ENCODE results near the gene OLFML1.

Gene OLFML1

DNA sequence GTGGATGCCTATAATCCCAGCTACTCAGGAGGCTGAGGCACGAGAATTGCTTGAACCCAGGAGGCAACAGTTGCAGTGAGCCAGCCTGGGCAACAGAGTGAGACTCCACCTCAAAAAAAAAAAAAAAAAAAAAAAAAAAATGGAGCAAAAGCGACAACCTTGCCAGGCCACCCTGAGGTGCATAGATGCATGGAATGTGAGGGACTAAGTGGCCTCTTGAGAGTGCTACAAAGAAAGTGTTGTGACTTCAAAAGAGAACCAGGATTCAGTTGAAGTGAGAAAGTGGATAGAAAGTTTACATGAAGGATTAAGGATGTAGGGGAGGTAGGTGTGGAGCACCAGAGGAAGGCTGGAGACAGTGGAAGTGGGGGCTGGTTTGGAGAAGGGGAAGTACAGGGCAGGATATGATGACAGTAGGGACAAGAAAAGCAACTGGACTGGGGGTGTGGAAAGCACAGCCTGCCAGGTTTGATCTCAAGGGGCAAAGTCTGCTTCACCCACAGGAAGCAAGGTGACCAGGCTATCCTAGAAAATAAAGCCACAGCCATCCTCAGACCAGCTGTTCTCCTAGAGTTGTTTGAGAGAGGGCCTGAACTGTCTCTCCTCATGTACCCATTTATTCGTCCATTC is 36.0 kb upstream of the OLFML1 start:
- H3K36me3 ChIP-seq (ENCODE audit: control insufficient read depth, insufficient read depth, low read length), result no peaks in the 10 kb centered on the region
- H3K9me3 ChIP-seq (ENCODE audit: control insufficient read depth, low read length), result no peaks in the 10 kb centered on the region
- H3K4me1 ChIP-seq (ENCODE audit: control insufficient read depth, insufficient read depth, low read length), result peaks cover 21% of the 10 kb centered on the region
- no peaks in the 10 kb centered on the region for H3K27me3 ChIP-seq (ENCODE audit: control insufficient read depth, insufficient read depth, low read length, poor library complexity, severe bottlenecking)
- no peak overlapping the region for H3K4me3 ChIP-seq (ENCODE audit: insufficient read depth, low read depth, low read length)
- WGBS, 2 experiments, result 89 to 96% methylated on average over 3 of the region's 3 CpGs
- H3K27ac ChIP-seq (ENCODE audit: insufficient read depth, low read depth, low read length, poor library complexity, severe bottlenecking), result no peak overlapping the region

DNA sequence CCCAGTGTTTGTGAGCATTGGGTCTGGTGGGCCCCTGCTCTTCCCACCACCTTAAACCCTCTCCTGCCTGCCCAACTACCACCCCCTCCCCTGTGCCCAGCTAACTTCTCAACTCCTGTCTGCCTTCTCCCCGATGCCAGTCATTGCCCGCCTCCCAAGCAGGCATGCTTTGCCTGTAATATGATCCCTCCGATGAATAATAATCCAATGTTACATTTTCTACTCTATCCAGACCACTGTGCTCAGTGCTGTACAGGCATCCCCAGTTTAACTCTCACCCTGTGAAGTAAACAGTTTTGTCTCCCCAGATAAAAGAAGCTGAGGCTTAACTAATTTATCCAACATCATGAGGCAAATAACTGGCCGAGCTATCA is 35.5 kb upstream of the OLFML1 start:
- Histone ChIP-seq H3K4me1 (ENCODE audit: control insufficient read depth, insufficient read depth, low read length) (peaks cover 17% of the 10 kb centered on the region), H3K4me3 (ENCODE audit: insufficient read depth, low read depth, low read length) (no peak overlapping the region), H3K27me3 (ENCODE audit: control insufficient read depth, insufficient read depth, low read length, poor library complexity, severe bottlenecking) (no peaks in the 10 kb centered on the region), H3K27ac (ENCODE audit: insufficient read depth, low read depth, low read length, poor library complexity, severe bottlenecking) (no peak overlapping the region), H3K36me3 (ENCODE audit: control insufficient read depth, insufficient read depth, low read length) (no peaks in the 10 kb centered on the region), H3K9me3 (ENCODE audit: control insufficient read depth, low read length) (no peaks in the 10 kb centered on the region)
- WGBS, 2 experiments, result 89 to 90% methylated on average over 4 of the region's 4 CpGs

DNA sequence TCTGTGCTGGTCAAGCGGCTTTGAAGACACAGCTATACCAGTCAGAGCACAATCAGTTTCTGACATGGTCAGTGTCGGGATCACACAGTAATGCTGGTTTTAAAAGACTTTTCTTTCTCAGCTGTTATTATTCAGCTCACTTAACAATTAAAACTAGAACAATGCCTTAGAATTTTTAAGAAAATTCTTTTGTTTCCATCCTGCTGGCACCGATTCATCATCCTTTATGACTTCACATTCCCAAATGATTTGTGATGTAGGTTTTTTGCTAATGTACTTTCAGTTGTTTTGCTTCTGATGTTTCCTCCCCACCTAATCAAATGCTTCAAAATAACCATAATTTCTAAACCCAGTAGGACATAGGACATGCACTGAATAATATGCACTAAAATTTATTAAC is 34.5 kb upstream of the OLFML1 start:
- WGBS, 2 experiments, result 83 to 88% methylated on average over 2 to 3 of the region's 3 CpGs
- Histone ChIP-seq H3K4me1 (ENCODE audit: control insufficient read depth, insufficient read depth, low read length) (peaks cover 12% of the 10 kb centered on the region), H3K27me3 (ENCODE audit: control insufficient read depth, insufficient read depth, low read length, poor library complexity, severe bottlenecking) (no peaks in the 10 kb centered on the region), H3K27ac (ENCODE audit: insufficient read depth, low read depth, low read length, poor library complexity, severe bottlenecking) (no peak overlapping the region), H3K4me3 (ENCODE audit: insufficient read depth, low read depth, low read length) (no peak overlapping the region), H3K36me3 (ENCODE audit: control insufficient read depth, insufficient read depth, low read length) (no peaks in the 10 kb centered on the region), H3K9me3 (ENCODE audit: control insufficient read depth, low read length) (no peaks in the 10 kb centered on the region)

DNA sequence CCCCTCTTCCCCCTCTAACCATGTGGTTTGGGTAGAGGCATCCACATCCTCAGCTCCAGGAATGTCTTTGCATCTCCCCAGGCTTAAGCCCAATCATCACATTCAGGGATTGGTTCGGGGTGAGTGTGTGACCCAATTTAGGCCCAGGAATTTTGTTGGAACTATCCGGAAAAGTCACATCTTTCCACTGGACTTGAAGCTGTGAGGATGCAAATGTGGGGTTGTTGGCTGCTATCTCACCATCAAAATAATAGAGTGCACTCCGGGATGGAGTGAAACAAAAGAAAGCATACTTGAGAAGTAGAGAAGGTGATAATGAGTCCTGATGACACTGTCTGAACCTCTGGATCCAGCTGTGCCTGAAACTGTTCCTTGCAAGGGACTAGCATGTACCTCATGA is 33.8 kb upstream of the OLFML1 start:
- no peaks in the 10 kb centered on the region for H3K27me3 ChIP-seq (ENCODE audit: control insufficient read depth, insufficient read depth, low read length, poor library complexity, severe bottlenecking)
- H3K36me3 ChIP-seq (ENCODE audit: control insufficient read depth, insufficient read depth, low read length), result no peaks in the 10 kb centered on the region
- H3K27ac ChIP-seq (ENCODE audit: insufficient read depth, low read depth, low read length, poor library complexity, severe bottlenecking), result no peak overlapping the region
- peaks cover 12% of the 10 kb centered on the region for H3K4me1 ChIP-seq (ENCODE audit: control insufficient read depth, insufficient read depth, low read length)
- H3K4me3 ChIP-seq (ENCODE audit: insufficient read depth, low read depth, low read length), result no peak overlapping the region
- no peaks in the 10 kb centered on the region for H3K9me3 ChIP-seq (ENCODE audit: control insufficient read depth, low read length)
- 82% methylated on average over 3 of the region's 3 CpGs for WGBS, 2 experiments

DNA sequence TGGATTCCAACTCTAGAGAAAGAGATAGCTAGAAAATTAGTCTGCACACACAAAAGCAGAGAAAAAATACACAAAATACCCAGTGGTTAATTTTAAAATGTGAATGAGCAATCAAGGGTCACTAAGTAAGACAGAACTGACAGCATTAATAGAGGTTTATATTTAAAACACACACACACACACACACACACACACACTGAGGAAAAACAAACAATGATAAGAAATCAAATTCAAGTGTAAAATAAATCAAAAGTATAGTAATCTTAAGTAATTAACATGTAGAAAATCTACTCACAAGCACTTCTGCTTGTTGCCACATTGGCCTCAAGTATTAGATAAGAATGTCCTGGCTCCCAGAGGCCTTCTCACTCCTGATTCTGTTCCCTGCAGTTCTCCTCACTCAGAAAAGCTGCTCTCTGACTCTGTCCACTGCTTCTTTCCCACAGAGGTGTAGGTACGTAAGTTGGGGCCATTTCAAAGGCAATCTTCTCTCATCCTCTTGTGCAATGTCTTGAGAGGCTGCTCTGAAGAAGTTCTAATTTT is 33.3 kb upstream of the OLFML1 start:
- Histone ChIP-seq H3K4me1 (ENCODE audit: control insufficient read depth, insufficient read depth, low read length) (peaks cover 12% of the 10 kb centered on the region), H3K27me3 (ENCODE audit: control insufficient read depth, insufficient read depth, low read length, poor library complexity, severe bottlenecking) (no peaks in the 10 kb centered on the region)
- WGBS, 2 experiments, result 85 to 89% methylated on average over 1 of the region's 1 CpG

DNA sequence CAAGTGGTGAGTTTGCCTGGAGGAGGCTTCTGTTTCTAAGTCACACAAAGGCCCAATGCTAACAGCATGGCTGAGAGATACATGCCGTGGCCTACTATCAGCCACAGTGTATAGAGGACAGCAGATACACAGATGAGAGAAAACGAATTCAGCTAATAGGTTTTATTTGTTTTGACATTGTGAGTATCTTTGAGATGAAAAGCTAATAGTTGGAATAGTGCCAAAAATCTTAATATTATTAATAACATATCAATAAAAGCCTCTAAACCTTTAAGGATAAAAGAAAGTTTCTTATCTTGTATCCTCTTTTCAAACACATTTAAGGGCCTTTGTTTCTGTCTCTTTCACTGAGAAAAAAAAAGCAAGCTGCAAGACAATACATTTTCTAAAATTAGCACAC is 30.5 kb upstream of the OLFML1 start:
- peaks cover 12% of the 10 kb centered on the region for H3K4me1 ChIP-seq (ENCODE audit: control insufficient read depth, insufficient read depth, low read length)
- H3K27ac ChIP-seq (ENCODE audit: insufficient read depth, low read depth, low read length, poor library complexity, severe bottlenecking), result no peak overlapping the region
- no peaks in the 10 kb centered on the region for H3K27me3 ChIP-seq (ENCODE audit: control insufficient read depth, insufficient read depth, low read length, poor library complexity, severe bottlenecking)
- H3K4me3 ChIP-seq (ENCODE audit: insufficient read depth, low read depth, low read length), result no peak overlapping the region
- H3K9me3 ChIP-seq (ENCODE audit: control insufficient read depth, low read length), result no peaks in the 10 kb centered on the region
- no peaks in the 10 kb centered on the region for H3K36me3 ChIP-seq (ENCODE audit: control insufficient read depth, insufficient read depth, low read length)
- 84 to 90% methylated on average over 2 of the region's 2 CpGs for WGBS, 2 experiments

More for the DNA sequence above, 33.3 kb upstream of the OLFML1 start:
- H3K9me3 ChIP-seq (ENCODE audit: control insufficient read depth, low read length), result no peaks in the 10 kb centered on the region
- no peak overlapping the region for H3K4me3 ChIP-seq (ENCODE audit: insufficient read depth, low read depth, low read length)
- no peaks in the 10 kb centered on the region for H3K36me3 ChIP-seq (ENCODE audit: control insufficient read depth, insufficient read depth, low read length)
- H3K27ac ChIP-seq (ENCODE audit: insufficient read depth, low read depth, low read length, poor library complexity, severe bottlenecking), result no peak overlapping the region

DNA sequence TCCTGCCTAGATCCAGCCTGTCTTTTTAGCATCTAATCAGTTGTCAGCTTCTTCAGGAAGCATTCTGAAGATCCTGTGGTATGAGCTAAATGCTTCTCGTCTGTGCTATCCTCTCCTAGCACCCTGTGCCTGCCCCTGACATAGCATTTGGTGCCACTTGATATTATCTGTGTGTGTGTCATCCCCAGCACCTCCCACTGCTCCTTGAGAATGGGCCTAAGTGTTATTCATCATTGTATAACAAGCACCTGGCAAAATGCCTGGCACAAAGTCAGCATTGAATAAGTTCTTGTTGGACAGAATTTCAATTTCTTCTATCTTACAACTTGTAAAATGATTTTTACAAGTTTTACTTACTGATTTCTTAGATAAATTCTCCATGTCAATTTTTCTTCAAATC is 28.1 kb upstream of the OLFML1 start:
- Histone ChIP-seq H3K27me3 (ENCODE audit: control insufficient read depth, insufficient read depth, low read length, poor library complexity, severe bottlenecking) (no peaks in the 10 kb centered on the region), H3K4me3 (ENCODE audit: insufficient read depth, low read depth, low read length) (no peak overlapping the region), H3K36me3 (ENCODE audit: control insufficient read depth, insufficient read depth, low read length) (no peaks in the 10 kb centered on the region), H3K27ac (ENCODE audit: insufficient read depth, low read depth, low read length, poor library complexity, severe bottlenecking) (no peak overlapping the region), H3K4me1 (ENCODE audit: control insufficient read depth, insufficient read depth, low read length) (no peaks in the 10 kb centered on the region), H3K9me3 (ENCODE audit: control insufficient read depth, low read length) (no peaks in the 10 kb centered on the region)
- 82 to 91% methylated on average over 1 of the region's 1 CpG for WGBS, 2 experiments

DNA sequence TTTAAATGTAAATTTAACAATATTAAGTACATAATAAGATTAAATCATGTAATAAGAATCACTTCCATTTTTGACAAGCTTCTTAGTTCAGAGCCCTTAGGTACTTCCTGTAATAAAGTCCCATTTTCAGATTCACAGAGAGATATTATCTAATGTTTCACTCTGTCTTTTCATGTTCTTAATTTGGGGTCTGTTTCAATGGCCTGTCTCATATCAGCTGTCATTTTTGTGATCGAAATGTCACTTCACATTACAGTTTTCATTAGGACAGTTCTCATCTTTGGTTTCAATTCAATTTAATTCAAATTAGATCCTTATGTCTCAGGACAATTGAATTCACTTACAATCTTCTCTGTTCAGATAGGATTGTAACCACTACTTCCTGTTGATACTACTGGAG is 22.6 kb upstream of the OLFML1 start:
- no peaks in the 10 kb centered on the region for H3K4me1 ChIP-seq (ENCODE audit: control insufficient read depth, insufficient read depth, low read length)
- no peaks in the 10 kb centered on the region for H3K9me3 ChIP-seq (ENCODE audit: control insufficient read depth, low read length)
- no peaks in the 10 kb centered on the region for H3K27me3 ChIP-seq (ENCODE audit: control insufficient read depth, insufficient read depth, low read length, poor library complexity, severe bottlenecking)
- no peak overlapping the region for H3K4me3 ChIP-seq (ENCODE audit: insufficient read depth, low read depth, low read length)
- 88 to 91% methylated on average over 1 of the region's 1 CpG for WGBS, 2 experiments
- no peaks in the 10 kb centered on the region for H3K36me3 ChIP-seq (ENCODE audit: control insufficient read depth, insufficient read depth, low read length)
- no peak overlapping the region for H3K27ac ChIP-seq (ENCODE audit: insufficient read depth, low read depth, low read length, poor library complexity, severe bottlenecking)

DNA sequence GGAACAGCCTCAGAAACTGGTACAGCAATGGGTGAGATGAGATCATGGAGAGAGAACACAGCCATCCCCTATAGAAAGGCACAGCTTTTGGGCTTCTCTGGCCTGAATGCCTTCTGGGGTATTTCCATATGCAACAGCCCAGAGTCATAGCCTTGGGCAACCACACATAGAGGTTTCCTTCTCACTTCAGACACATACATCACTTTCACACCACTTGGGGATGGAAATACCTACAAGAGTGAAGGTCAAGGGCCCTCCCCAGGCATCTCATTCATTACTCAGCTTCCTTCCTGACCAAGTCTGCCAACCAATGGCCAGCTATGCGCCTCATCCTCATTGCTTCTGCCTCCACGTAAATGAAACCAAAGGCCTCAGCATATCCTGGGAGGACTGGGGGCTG is 17.7 kb upstream of the OLFML1 start:
- Histone ChIP-seq H3K4me3 (ENCODE audit: insufficient read depth, low read depth, low read length) (no peak overlapping the region), H3K36me3 (ENCODE audit: control insufficient read depth, insufficient read depth, low read length) (no peaks in the 10 kb centered on the region), H3K27ac (ENCODE audit: insufficient read depth, low read depth, low read length, poor library complexity, severe bottlenecking) (no peak overlapping the region), H3K9me3 (ENCODE audit: control insufficient read depth, low read length) (no peaks in the 10 kb centered on the region), H3K27me3 (ENCODE audit: control insufficient read depth, insufficient read depth, low read length, poor library complexity, severe bottlenecking) (no peaks in the 10 kb centered on the region), H3K4me1 (ENCODE audit: control insufficient read depth, insufficient read depth, low read length) (no peaks in the 10 kb centered on the region)
- WGBS, 2 experiments, result 92 to 94% methylated on average over 2 of the region's 2 CpGs

DNA sequence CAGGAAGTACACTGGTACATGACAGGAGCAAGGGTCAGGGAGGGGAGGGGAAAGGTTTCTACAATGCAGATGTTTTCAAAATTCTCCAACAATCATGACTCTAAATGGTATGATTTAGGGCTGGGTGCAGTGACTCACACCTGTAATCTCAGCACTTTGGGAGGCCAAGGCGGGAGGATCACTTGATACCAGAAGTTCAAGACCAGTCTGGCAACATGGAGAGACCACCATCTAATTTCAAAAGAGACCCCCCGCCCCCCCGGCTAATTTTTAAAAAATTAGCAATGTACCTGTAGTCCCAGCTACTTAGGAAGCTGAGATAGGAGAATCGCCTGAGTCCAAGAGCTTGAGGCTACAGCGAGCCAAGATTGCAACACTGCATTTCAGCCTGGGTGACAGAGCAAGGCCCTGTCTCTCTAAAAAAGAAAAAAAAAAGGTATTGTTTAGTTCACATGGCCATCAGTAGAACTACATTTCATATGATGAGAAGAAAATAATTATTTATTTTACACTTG is 15.9 kb upstream of the OLFML1 start:
- Histone ChIP-seq H3K4me1 (ENCODE audit: control insufficient read depth, insufficient read depth, low read length) (no peaks in the 10 kb centered on the region), H3K27ac (ENCODE audit: insufficient read depth, low read depth, low read length, poor library complexity, severe bottlenecking) (no peak overlapping the region), H3K36me3 (ENCODE audit: control insufficient read depth, insufficient read depth, low read length) (no peaks in the 10 kb centered on the region), H3K9me3 (ENCODE audit: control insufficient read depth, low read length) (no peaks in the 10 kb centered on the region), H3K4me3 (ENCODE audit: insufficient read depth, low read depth, low read length) (no peak overlapping the region), H3K27me3 (ENCODE audit: control insufficient read depth, insufficient read depth, low read length, poor library complexity, severe bottlenecking) (no peaks in the 10 kb centered on the region)
- WGBS, 2 experiments, result 95 to 96% methylated on average over 5 of the region's 5 CpGs
